ENCODE results near the gene LDAH. TPM values are rescaled to one million over a fixed set of nuclear protein-coding genes. Genes with fewer than 3 reads are reported as not detected.

LDAH gene
- total RNA-seq, 4 donors from 2014 or later, result 7.4 to 14.5 (median 13.5) TPM

DNA sequence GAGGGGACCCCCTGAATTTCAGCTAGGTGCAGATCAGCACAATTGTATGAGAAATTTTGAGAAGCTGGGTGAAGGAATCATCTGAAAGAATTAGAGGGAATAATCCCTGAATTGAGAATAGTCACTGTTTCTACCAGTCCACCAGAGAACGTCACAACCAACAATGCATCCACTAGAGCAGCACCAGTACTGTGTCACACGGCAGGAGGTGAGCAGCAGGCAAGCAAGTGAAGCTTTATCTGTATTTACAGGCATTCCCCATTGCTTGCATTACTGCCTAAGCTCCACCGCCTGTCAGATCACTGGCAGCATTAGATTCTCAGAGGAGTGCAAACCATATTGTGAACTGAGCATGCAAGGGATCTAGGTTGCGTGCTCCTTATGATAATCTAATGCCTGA, 115.3 kb downstream of the LDAH start:
- no peak for DNase-seq
- Histone ChIP-seq H3K4me3 (no peak overlapping the region), H3K9me3 (no peaks in the 10 kb centered on the region), H3K4me1 (no peaks in the 10 kb centered on the region), H3K27me3 (no peaks in the 10 kb centered on the region), H3K36me3 (peaks cover 0 to 7% (median 0%) of the 10 kb centered on the region in 3 donors), H3K27ac (no peak overlapping the region)
- no peak for TF ChIP-seq POLR2A (IDR thresholded peaks at IDR 0.05)

DNA sequence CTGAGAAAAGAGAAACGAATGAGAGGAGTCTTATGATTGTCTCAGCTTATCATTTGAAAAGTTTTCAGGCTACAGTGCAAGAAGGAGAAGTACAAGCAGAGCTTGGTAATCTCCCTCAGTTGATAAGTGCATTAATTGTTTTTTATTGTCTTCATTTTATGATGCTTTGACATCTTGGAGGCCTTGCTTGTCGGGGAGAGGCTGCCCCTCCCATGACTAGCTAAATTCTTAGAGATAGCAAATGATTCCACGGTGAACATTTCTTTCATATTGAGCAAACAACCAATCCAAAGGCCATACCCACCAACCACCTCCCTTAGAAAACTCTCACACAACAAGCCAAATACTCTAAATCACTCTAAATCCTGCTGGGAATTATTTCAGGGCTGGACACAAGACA, 116.1 kb downstream of the LDAH start:
- TF ChIP-seq, protein P1, sequence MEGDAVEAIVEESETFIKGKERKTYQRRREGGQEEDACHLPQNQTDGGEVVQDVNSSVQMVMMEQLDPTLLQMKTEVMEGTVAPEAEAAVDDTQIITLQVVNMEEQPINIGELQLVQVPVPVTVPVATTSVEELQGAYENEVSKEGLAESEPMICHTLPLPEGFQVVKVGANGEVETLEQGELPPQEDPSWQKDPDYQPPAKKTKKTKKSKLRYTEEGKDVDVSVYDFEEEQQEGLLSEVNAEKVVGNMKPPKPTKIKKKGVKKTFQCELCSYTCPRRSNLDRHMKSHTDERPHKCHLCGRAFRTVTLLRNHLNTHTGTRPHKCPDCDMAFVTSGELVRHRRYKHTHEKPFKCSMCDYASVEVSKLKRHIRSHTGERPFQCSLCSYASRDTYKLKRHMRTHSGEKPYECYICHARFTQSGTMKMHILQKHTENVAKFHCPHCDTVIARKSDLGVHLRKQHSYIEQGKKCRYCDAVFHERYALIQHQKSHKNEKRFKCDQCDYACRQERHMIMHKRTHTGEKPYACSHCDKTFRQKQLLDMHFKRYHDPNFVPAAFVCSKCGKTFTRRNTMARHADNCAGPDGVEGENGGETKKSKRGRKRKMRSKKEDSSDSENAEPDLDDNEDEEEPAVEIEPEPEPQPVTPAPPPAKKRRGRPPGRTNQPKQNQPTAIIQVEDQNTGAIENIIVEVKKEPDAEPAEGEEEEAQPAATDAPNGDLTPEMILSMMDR (IDR thresholded peaks at IDR 0.05), result no peak
- no peak for TF ChIP-seq POLR2A (IDR thresholded peaks at IDR 0.05)
- DNase-seq, result no peak
- Histone ChIP-seq H3K4me3 (no peak overlapping the region), H3K4me1 (no peaks in the 10 kb centered on the region), H3K27me3 (no peaks in the 10 kb centered on the region), H3K36me3 (peaks cover 0 to 5% (median 0%) of the 10 kb centered on the region in 3 donors), H3K9me3 (no peaks in the 10 kb centered on the region), H3K27ac (no peak overlapping the region)

DNA sequence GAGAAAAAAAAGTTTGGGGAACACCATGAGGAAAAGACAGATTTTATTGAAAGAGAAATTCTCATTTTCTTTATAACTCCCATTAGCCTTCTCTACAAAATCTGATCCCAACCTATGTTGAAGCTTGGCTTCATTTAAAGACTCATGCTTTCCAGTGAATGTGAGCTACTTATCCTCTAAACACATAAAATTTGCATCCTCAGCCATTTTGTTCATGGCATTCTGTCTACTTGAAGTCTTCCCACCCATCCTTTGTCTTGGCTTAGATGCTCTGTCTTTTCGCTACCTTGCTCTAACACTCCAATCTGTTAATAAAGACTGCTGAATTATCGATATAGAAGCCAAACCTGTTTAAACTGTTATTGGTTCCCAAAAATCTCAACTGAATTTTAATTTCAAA, 116.7 kb downstream of the LDAH start:
- TF ChIP-seq, protein P1 (IDR thresholded peaks at IDR 0.05), result no peak
- no peak for TF ChIP-seq POLR2A (IDR thresholded peaks at IDR 0.05)
- no peak overlapping the region for H3K27ac ChIP-seq
- no peaks in the 10 kb centered on the region for H3K36me3 ChIP-seq
- no peaks in the 10 kb centered on the region for H3K4me1 ChIP-seq
- H3K9me3 ChIP-seq, result no peaks in the 10 kb centered on the region
- no peak for DNase-seq
- no peaks in the 10 kb centered on the region for H3K27me3 ChIP-seq
- no peak overlapping the region for H3K4me3 ChIP-seq

DNA sequence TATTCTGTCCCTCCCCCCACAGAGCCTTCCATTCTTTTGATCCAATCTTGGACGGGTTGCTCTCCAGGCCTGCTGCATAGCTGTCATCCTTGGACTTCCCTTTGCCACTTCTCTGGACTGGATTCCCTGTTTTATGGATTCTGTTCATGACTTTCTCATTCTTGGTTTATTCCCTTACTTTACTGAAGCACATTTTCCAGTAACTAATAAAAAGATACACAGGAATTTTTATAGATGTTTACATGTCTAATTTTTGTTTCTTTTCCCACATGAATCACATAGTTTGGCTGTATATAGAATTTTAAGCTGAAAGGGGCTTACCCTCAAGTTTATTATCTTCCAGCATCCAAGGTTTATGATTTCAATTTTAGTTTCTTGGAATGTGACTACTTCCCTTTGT, 118.0 kb downstream of the LDAH start:
- no peaks in the 10 kb centered on the region for H3K9me3 ChIP-seq
- H3K4me1 ChIP-seq, result no peaks in the 10 kb centered on the region
- DNase-seq, result no peak
- H3K36me3 ChIP-seq, result no peaks in the 10 kb centered on the region
- TF ChIP-seq, protein P1 (IDR thresholded peaks at IDR 0.05), result no peak
- no peak for TF ChIP-seq POLR2A (IDR thresholded peaks at IDR 0.05)
- no peaks in the 10 kb centered on the region for H3K27me3 ChIP-seq
- no peak overlapping the region for H3K4me3 ChIP-seq
- no peak overlapping the region for H3K27ac ChIP-seq

DNA sequence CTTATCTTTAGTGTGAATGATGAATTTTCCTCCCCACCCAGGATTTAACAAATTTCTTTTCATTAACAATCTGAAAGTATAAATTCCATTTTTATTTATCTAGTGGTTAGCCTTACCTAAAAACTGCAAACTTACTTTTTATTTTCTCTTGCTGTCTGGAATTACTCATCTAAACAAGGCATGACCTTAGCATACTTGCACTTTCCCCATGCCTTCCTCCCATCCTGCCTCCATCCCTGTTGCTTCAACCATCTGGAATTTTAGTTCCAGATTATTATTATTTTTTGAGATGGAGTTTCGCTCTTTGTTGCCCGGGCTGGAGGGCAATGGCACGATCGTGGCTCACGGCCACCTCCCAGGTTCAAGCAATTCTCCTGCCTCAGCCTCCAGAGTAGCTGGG, 120.3 kb downstream of the LDAH start:
- H3K4me1 ChIP-seq, result no peaks in the 10 kb centered on the region
- H3K27ac ChIP-seq, result no peak overlapping the region
- no peak overlapping the region for H3K4me3 ChIP-seq
- TF ChIP-seq POLR2A (IDR thresholded peaks at IDR 0.05), result no peak
- TF ChIP-seq, protein P1 (IDR thresholded peaks at IDR 0.05), result no peak
- no peaks in the 10 kb centered on the region for H3K27me3 ChIP-seq
- no peak for DNase-seq
- no peaks in the 10 kb centered on the region for H3K9me3 ChIP-seq
- no peaks in the 10 kb centered on the region for H3K36me3 ChIP-seq

DNA sequence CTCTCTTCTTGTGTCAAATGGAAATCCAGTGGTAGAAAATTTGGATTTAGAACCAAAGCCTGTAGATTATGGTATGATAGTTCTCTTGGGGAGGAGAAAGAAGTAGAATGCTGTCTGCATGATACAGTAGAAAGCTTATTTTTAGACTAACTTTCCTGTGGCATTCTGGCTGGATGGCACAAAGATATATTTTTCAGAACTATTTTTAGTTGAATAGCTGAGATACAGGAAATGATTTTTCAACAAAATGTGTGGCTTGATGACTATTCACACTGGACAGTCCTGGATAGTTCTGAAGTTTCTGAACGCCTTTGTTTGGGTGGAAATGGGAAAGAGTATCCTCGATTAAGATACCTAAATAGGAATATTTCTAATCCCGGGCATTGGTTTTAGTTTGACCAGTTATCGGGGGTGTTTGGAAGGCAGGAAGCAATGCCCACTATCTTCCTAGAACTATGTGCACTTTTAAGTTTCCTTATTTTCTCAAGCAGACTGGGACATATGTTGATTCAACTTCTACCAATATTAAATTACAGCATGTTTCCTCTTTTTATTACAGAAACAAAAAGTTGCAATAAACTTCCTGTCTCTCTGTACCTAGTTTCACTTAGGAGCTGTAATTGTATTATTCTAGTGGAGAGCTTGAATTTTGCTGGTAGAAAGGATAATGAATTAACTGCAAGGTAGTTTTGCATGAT, 123.8 kb downstream of the LDAH start:
- H3K9me3 ChIP-seq, result no peaks in the 10 kb centered on the region
- H3K4me3 ChIP-seq, result no peak overlapping the region
- H3K36me3 ChIP-seq, result no peaks in the 10 kb centered on the region
- DNase-seq, result no peak
- TF ChIP-seq, protein P1 (IDR thresholded peaks at IDR 0.05), result no peak
- no peak for TF ChIP-seq POLR2A (IDR thresholded peaks at IDR 0.05)
- H3K27me3 ChIP-seq, result no peaks in the 10 kb centered on the region
- no peaks in the 10 kb centered on the region for H3K4me1 ChIP-seq
- no peak overlapping the region for H3K27ac ChIP-seq
